Esophagus squamous epithelium (tissue), 5 donors: ENCODE results near the gene CBFA2T3. TPM values are rescaled to one million over a fixed set of nuclear protein-coding genes. Genes with fewer than 3 reads are reported as not detected.

ENCODE experiments used
- DNase-seq: peaks from one replicate; lab custom pipeline; 2025; lab: John Stamatoyannopoulos, UW
- H3K27ac ChIP-seq, 4 donors: fragments of 200-600 bp; sonication (generic); one replicate each; pipeline ENCODE4 v1.5.1; 2016 to 2019; ENCODE audit warnings: mild to moderate bottlenecking in 1 of 4
- H3K27me3 ChIP-seq, 4 donors: fragments of 200-600 bp; sonication (generic); 1 replicate in 3 of 4; 2 replicates in 1 of 4; pipeline versions ENCODE4 v1.5.1 to v1.6.0; 2017 to 2021; ENCODE audit warnings: antibody characterized with exemption in 1 of 4
- H3K36me3 ChIP-seq, 3 donors: fragments of 200-600 bp; sonication (generic); one replicate each; pipeline ENCODE4 v1.5.1; 2016 to 2019
- H3K4me1 ChIP-seq, 3 donors: fragments of 200-600 bp; sonication (generic); one replicate each; pipeline ENCODE4 v1.5.1; 2017 to 2019
- H3K4me3 ChIP-seq, 4 donors: fragments of 200-600 bp; sonication (generic); 1 replicate in 3 of 4; 2 replicates in 1 of 4; pipeline ENCODE4 v1.5.1; 2016 to 2019; ENCODE audit warnings: mild to moderate bottlenecking in 2 of 4, moderate library complexity in 1 of 4
- H3K9me3 ChIP-seq, 3 donors: fragments of 200-600 bp; sonication (generic); one replicate each; pipeline ENCODE4 v1.5.1; 2016 to 2019
- POLR2A ChIP-seq, 4 donors: fragments of 450-650 bp; IDR thresholded peaks; one replicate each; pipeline ENCODE4 v1.6.1; 2017; ENCODE audit warnings: antibody characterized with exemption in 4 of 4, mild to moderate bottlenecking in 4 of 4, moderate library complexity in 3 of 4
- WGBS, 2 donors: methylation state at CpG; one replicate each; pipeline ENCODE4 v1.1.5; 2018; 5-methylcytosine and 5-hydroxymethylcytosine counted together
- intact Hi-C: fragments of 100-400 bp; cut with DNase I; formaldehyde crosslinking; loops from one replicate; pipeline ENCODE4 v1.15.0; 2022
- total RNA-seq, 4 donors: library from RNA; depleted of rRNA; stranded (reverse); fragments of >200 nt; gene quantifications; one replicate each; pipeline ENCODE4 v1.1.0, GENCODE V29; 2016
- TF ChIP-seq, protein P1 (sequence below), 6 experiments: fragments of 450-650 bp in 4 of 6; fragments of 200-600 bp in 2 of 6; sonication (generic) in 2 of 6; IDR thresholded peaks; one replicate each; pipeline ENCODE4 v1.5.1; 2016 to 2019; ENCODE audit warnings: antibody characterized with exemption in 6 of 6, mild to moderate bottlenecking in 4 of 6, moderate library complexity in 4 of 6
- donor health status: DM: yes; HTN: yes; CAD: no.

Gene CBFA2T3
- total RNA-seq: 1 to 10 TPM in 2 of 4 donors, under 1 TPM in 2; 0.18 to 2.7 (median 1.4) TPM

DNA sequence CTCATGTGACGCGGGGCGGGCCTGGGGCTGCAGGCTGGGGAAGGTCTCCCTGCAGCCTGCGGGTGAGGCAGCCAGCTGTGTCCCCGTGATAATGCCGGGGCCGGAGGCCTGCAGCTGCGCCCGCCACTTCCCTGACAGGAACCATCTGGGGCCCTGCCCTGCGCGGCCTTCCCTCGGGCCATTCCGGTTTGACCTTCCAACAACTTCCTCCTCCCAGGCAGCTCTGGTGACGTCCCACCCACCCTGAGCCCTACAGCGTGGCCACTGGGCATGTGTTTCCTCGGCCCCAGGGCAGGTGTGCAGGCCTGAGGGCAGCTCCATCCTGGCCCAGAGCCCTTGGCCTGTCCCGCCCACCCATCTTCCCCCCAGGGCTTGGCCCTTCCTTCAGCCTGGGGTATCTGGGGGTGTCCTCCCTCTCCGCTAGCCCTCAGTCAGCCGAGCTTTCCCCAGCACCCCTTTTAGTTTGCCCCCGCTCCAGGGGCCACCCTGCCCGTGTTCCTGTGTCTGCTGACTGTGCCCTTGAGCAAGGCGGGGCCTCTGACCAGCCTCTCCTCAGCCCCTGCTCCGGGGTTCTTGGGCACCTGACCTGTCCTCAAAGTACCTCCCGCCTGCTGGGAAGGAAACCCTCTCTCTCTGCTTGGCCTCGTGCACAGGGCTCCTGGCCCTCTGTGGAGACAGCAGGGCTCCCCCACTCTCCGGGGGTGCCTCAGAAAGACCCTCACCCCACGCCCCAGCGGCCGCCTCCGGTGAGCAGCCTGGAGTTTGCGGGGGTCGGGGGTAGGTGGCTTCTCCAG is at the start of gene CBFA2T3:
Gene CBFA2T3, minus strand, starts transcription at position 190 of the 794 bp plus-strand sequence. CDS start 400 bp downstream, outside the sequence.
- peak in 1 of 4 donors; percentile 18 for TF ChIP-seq POLR2A (IDR thresholded peaks at IDR 0.05)
- TF ChIP-seq, protein P1, sequence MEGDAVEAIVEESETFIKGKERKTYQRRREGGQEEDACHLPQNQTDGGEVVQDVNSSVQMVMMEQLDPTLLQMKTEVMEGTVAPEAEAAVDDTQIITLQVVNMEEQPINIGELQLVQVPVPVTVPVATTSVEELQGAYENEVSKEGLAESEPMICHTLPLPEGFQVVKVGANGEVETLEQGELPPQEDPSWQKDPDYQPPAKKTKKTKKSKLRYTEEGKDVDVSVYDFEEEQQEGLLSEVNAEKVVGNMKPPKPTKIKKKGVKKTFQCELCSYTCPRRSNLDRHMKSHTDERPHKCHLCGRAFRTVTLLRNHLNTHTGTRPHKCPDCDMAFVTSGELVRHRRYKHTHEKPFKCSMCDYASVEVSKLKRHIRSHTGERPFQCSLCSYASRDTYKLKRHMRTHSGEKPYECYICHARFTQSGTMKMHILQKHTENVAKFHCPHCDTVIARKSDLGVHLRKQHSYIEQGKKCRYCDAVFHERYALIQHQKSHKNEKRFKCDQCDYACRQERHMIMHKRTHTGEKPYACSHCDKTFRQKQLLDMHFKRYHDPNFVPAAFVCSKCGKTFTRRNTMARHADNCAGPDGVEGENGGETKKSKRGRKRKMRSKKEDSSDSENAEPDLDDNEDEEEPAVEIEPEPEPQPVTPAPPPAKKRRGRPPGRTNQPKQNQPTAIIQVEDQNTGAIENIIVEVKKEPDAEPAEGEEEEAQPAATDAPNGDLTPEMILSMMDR (IDR thresholded peaks at IDR 0.05): no peak

DNA sequence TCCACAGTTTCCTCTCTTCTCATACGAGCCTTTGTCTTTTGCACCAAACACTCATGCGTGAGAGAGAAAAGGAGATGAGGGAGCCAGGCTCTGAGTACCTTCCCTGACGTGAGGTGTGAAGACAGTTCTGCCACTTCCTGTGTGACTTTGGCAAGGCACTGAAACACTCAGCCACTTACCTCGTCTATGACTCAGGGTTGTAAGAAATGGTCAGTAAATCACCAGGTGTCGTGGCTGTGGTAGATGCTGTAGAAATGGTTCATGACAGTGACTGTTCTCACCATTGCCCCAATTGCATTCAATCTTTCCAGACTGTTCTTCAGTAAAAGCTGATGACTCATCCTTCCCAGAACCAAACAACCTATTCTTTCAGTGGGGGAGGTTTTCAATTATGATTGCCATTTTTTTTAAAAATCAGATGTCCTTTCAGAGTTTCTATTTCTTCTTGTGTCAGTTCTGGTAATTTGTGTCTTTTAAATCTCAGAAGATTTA is 49.2 kb upstream of the CBFA2T3 start:
- no peaks in the 10 kb centered on the region for H3K36me3 ChIP-seq
- no peak for DNase-seq
- H3K27me3 ChIP-seq: peaks cover 0 to 52% (median 0%) of the 10 kb centered on the region in 4 donors
- WGBS, 2 donors: 53 to 55% methylated on average over 5 of the region's 5 CpGs
- no peak overlapping the region for H3K27ac ChIP-seq
- intact Hi-C loops: no loop called here
- no peak for TF ChIP-seq POLR2A (IDR thresholded peaks at IDR 0.05)
- peaks cover 0 to 10% (median 5%) of the 10 kb centered on the region in 3 donors for H3K9me3 ChIP-seq
- H3K4me3 ChIP-seq: no peak overlapping the region
- H3K4me1 ChIP-seq: no peaks in the 10 kb centered on the region

More for the DNA sequence above, at the start of gene CBFA2T3:
- WGBS, 2 donors: 0 to 34% methylated on average over 2 to 6 of the region's 32 CpGs
- Histone ChIP-seq H3K4me1 (peaks cover 0 to 24% (median 10%) of the 10 kb centered on the region in 3 donors), H3K27me3 (peaks cover 0 to 85% (median 0%) of the 10 kb centered on the region in 4 donors), H3K36me3 (no peaks in the 10 kb centered on the region), H3K27ac (peak within 1 kb of the TSS in 3 of 4 donors; percentile 30 to 61 (median 58)), H3K4me3 (peak within 1 kb of the TSS in 3 of 4 donors; percentile 5 to 53 (median 26)), H3K9me3 (no peaks in the 10 kb centered on the region)
- peak; percentile 37 for DNase-seq
- intact Hi-C loops: no loop called here

DNA sequence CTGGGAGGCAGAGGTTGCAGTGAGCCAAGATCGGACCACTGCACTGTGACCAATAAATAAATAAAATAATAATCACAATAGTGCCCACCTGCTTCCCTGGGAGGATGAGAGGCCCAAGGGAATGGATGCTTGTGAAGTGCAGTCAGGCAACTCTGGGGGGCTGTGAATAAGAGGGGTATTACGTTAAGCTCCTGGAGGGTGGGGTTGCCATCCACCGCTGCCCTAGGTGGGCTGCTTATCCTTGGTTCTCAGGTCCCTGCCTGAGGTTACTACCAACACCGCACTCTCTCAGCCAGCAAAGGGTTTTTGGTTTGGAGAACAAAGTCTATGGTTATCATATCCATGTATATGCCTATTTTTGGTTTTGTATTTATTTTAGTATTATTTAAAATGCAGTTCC is 48.6 kb upstream of the CBFA2T3 start:
- Histone ChIP-seq H3K4me1 (no peaks in the 10 kb centered on the region), H3K27me3 (peaks cover 0 to 52% (median 0%) of the 10 kb centered on the region in 4 donors), H3K4me3 (no peak overlapping the region), H3K27ac (no peak overlapping the region), H3K9me3 (peaks cover 0 to 10% (median 5%) of the 10 kb centered on the region in 3 donors), H3K36me3 (no peaks in the 10 kb centered on the region)
- intact Hi-C loops: no loop called here
- 80 to 84% methylated on average over 4 of the region's 4 CpGs for WGBS, 2 donors
- no peak for TF ChIP-seq POLR2A (IDR thresholded peaks at IDR 0.05)
- TF ChIP-seq, protein P1 (IDR thresholded peaks at IDR 0.05): no peak
- DNase-seq: no peak

DNA sequence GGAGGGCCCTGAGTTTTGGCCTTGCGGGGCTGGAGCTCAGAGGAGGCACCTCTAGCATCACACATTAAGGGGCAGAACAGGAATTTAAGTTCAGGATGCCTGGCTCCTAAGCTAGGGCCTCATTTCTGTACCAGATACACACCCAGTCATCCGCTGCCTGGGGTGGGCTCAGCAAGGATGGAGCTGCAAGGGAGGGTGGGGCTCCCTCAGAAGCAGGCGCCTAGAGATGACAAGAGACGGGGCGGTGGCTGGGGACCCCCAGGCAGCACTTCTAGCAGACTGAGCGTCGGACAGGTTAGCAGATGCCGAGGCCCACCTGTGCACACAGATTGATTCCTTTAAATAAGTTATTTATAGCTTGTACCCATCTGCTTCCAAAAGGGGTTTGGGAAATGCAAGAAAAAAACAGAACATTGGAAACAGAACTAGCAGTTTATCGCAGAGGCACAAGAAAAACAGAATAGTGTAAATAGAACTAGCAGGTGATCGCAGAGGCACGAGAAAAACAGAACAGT is 47.6 kb upstream of the CBFA2T3 start:
- no peaks in the 10 kb centered on the region for H3K36me3 ChIP-seq
- H3K9me3 ChIP-seq: peaks cover 0 to 10% (median 5%) of the 10 kb centered on the region in 3 donors
- no peak overlapping the region for H3K27ac ChIP-seq
- WGBS, 2 donors: 78 to 84% methylated on average over 9 to 11 of the region's 11 CpGs
- no peaks in the 10 kb centered on the region for H3K4me1 ChIP-seq
- intact Hi-C loops: no loop called here
- DNase-seq: no peak
- no peak for TF ChIP-seq POLR2A (IDR thresholded peaks at IDR 0.05)
- TF ChIP-seq, protein P1 (IDR thresholded peaks at IDR 0.05): no peak
- H3K4me3 ChIP-seq: no peak overlapping the region
- H3K27me3 ChIP-seq: peaks cover 0 to 61% (median 0%) of the 10 kb centered on the region in 4 donors

DNA sequence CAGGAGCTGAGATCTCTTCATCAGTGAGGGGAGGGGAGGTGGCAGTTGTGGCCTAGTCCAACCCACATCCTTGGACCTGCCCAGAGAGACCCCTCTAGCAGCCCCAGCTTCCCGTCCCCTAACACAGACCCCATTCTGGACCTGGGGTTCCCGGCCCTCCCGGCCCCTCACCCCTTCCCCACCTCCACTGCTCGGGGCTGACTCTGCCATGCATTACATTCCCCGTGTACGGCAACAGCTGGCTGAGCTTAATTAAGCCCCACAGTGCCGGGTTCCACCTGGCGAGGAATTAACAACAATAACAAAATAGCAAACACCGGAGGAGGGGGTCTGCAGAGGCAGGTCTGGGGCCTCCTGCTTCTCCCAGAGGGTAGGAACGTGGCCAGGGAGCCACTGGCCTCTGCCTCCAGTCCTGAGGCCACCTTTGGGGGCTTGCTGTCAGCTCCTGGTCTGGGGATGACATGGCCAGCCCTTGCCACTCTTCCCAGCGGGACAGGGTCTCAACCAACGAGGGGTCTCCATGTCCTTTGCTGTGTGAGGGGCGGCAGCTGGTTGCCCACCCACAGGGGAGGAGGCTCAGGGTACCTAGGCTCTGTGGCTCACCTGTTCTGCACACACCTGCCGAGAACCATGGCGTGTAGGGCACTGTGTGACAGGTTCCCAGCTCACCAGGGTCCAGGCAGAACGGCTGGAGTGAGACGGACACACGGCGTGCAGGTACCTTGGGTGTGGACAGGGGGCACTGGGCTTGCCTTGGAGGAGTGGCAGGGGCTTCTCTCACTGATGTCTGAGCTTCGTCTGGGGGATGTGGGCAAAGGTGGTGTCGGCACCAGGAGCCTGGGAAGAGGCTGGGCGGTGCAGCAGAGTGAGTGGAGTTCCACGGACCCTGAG is 46.9 kb upstream of the CBFA2T3 start:
- intact Hi-C loops: no loop called here
- no peak for TF ChIP-seq POLR2A (IDR thresholded peaks at IDR 0.05)
- TF ChIP-seq, protein P1 (IDR thresholded peaks at IDR 0.05): no peak
- H3K27me3 ChIP-seq: peaks cover 0 to 69% (median 0%) of the 10 kb centered on the region in 4 donors
- H3K27ac ChIP-seq: no peak overlapping the region
- DNase-seq: no peak
- no peak overlapping the region for H3K4me3 ChIP-seq
- no peaks in the 10 kb centered on the region for H3K36me3 ChIP-seq
- peaks cover 0 to 10% (median 5%) of the 10 kb centered on the region in 3 donors for H3K9me3 ChIP-seq
- WGBS, 2 donors: 50 to 75% methylated on average over 4 to 7 of the region's 23 CpGs
- H3K4me1 ChIP-seq: no peaks in the 10 kb centered on the region
